Parathyroid adenoma (tissue), 2 donors: ENCODE measurements around the gene BRIX1.

Source experiments
- H2AFZ ChIP-seq: fragments of 300-600 bp; sonication (generic); one replicate; pipeline ENCODE4 v1.7.0; 2017; ENCODE audit warnings: antibody characterized with exemption, mild to moderate bottlenecking
- H3K27ac ChIP-seq: fragments of 300-600 bp; sonication (generic); one replicate; pipeline ENCODE4 v1.7.0; 2017
- H3K27me3 ChIP-seq: fragments of 300-600 bp; sonication (generic); one replicate; pipeline ENCODE4 v1.7.0; 2017; ENCODE audit warnings: low read length; ENCODE audit not compliant: control insufficient read depth, insufficient read depth
- H3K36me3 ChIP-seq: fragments of 300-600 bp; sonication (generic); one replicate; pipeline ENCODE4 v1.7.0; 2017; ENCODE audit warnings: low read length; ENCODE audit not compliant: control insufficient read depth, insufficient read depth
- H3K4me1 ChIP-seq: fragments of 300-600 bp; sonication (generic); one replicate; pipeline ENCODE4 v1.7.0; 2017; ENCODE audit warnings: control low read depth
- H3K4me2 ChIP-seq: fragments of 300-600 bp; sonication (generic); one replicate; pipeline ENCODE4 v1.7.0; 2017; ENCODE audit warnings: low read length
- H3K4me3 ChIP-seq: fragments of 300-600 bp; sonication (generic); one replicate; pipeline ENCODE4 v1.7.0; 2017; ENCODE audit warnings: low read depth, low read length
- H3K79me2 ChIP-seq: fragments of 300-600 bp; sonication (generic); one replicate; pipeline ENCODE4 v1.7.0; 2017; ENCODE audit warnings: control low read depth
- H3K9ac ChIP-seq: fragments of 300-600 bp; sonication (generic); one replicate; pipeline ENCODE4 v1.7.0; 2017; ENCODE audit warnings: mild to moderate bottlenecking
- H3K9me3 ChIP-seq: fragments of 300-600 bp; sonication (generic); one replicate; pipeline ENCODE4 v1.7.0; 2017; ENCODE audit warnings: low read length; ENCODE audit not compliant: control insufficient read depth
- TF ChIP-seq, protein P1 (sequence below): fragments of 300-600 bp; sonication (generic); IDR thresholded peaks from one replicate; pipeline ENCODE4 v1.7.0; 2017; ENCODE audit warnings: antibody characterized with exemption, mild to moderate bottlenecking
- donor health status: primary hyperparathyroidism.

The BRIX1 gene

DNA sequence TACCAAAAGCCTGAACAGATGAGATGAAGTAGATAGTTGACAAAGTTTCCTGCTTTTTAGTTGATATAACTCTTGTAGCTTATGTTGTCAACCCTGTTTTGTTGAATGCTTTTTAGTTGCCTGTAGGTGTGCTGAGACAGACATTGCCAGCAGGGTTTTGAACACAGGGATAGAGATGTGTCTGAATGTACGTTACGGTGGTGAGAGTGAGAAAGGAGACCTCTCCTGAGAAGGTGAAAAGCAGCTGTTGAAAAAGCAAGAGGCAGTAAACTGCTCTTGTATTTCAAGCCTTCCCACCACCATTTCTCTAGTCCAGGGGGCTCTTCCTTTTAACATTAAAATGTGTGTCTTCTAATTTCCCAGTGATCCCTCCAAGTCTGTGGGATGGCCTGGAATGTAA lies 28.5 kb downstream of the BRIX1 start:
- Histone ChIP-seq H3K4me2 (no peak overlapping the region), H3K9me3 (no peaks in the 10 kb centered on the region), H3K4me1 (no peaks in the 10 kb centered on the region), H3K27me3 (no peaks in the 10 kb centered on the region), H3K9ac (no peak overlapping the region), H3K4me3 (no peak overlapping the region), H3K79me2 (no peaks in the 10 kb centered on the region), H2AFZ (no peak overlapping the region), H3K27ac (no peak overlapping the region), H3K36me3 (no peaks in the 10 kb centered on the region)
- TF ChIP-seq, protein P1, sequence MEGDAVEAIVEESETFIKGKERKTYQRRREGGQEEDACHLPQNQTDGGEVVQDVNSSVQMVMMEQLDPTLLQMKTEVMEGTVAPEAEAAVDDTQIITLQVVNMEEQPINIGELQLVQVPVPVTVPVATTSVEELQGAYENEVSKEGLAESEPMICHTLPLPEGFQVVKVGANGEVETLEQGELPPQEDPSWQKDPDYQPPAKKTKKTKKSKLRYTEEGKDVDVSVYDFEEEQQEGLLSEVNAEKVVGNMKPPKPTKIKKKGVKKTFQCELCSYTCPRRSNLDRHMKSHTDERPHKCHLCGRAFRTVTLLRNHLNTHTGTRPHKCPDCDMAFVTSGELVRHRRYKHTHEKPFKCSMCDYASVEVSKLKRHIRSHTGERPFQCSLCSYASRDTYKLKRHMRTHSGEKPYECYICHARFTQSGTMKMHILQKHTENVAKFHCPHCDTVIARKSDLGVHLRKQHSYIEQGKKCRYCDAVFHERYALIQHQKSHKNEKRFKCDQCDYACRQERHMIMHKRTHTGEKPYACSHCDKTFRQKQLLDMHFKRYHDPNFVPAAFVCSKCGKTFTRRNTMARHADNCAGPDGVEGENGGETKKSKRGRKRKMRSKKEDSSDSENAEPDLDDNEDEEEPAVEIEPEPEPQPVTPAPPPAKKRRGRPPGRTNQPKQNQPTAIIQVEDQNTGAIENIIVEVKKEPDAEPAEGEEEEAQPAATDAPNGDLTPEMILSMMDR = no peak

DNA sequence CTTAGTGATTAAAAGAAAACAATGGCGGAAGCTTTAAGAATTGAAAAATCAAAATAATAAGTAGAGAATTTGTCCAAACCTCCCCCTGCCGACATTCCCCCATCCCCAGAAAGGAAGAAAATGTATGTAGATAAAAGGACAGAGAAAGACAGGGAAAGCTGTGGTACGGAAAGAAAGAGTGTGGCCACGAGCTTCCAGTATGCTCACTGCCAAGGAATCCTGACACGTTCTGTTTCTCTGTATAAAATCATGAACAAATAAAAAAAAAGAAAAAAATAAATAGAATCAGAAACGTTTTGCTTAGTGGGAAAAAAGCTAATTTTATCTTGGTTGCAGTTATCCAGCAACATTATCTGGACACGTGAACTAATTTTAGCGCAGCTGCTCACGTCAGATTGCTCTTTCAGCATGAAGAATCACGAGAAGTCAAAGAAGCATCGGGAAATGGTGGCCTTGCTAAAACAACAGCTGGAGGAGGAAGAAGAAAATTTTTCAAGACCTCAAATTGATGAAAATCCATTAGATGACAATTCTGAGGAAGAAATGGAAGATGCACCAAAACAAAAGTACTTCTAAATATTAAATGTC lies 29.0 kb downstream of the BRIX1 start:
- no peaks in the 10 kb centered on the region for H3K27me3 ChIP-seq
- no peak overlapping the region for H2AFZ ChIP-seq
- H3K9me3 ChIP-seq = no peaks in the 10 kb centered on the region
- no peak overlapping the region for H3K4me3 ChIP-seq
- no peak overlapping the region for H3K27ac ChIP-seq
- TF ChIP-seq, protein P1 = no peak
- H3K4me2 ChIP-seq = no peak overlapping the region
- H3K36me3 ChIP-seq = no peaks in the 10 kb centered on the region
- H3K9ac ChIP-seq = no peak overlapping the region
- no peaks in the 10 kb centered on the region for H3K4me1 ChIP-seq
- no peaks in the 10 kb centered on the region for H3K79me2 ChIP-seq

- no peaks in the 10 kb centered on the region for H3K79me2 ChIP-seq
- peaks cover 3% of the 10 kb centered on the region for H3K4me1 ChIP-seq
- H3K4me3 ChIP-seq = no peak overlapping the region
- TF ChIP-seq, protein P1 = no peak
- H3K36me3 ChIP-seq = no peaks in the 10 kb centered on the region
- no peaks in the 10 kb centered on the region for H3K27me3 ChIP-seq
- H3K9me3 ChIP-seq = no peaks in the 10 kb centered on the region
- no peak overlapping the region for H3K4me2 ChIP-seq
- H3K9ac ChIP-seq = no peak overlapping the region
- H2AFZ ChIP-seq = no peak overlapping the region
- no peak overlapping the region for H3K27ac ChIP-seq
Measured at GRCh38 chr5:34957321-34957720, 41.8 kb downstream of the BRIX1 start.

- H2AFZ ChIP-seq = no peak overlapping the region
- no peak overlapping the region for H3K9ac ChIP-seq
- no peaks in the 10 kb centered on the region for H3K36me3 ChIP-seq
- no peaks in the 10 kb centered on the region for H3K79me2 ChIP-seq
- TF ChIP-seq, protein P1 = peak; percentile 59
- H3K27me3 ChIP-seq = no peaks in the 10 kb centered on the region
- H3K27ac ChIP-seq = no peak overlapping the region
- H3K4me3 ChIP-seq = no peak overlapping the region
- H3K9me3 ChIP-seq = no peaks in the 10 kb centered on the region
- H3K4me1 ChIP-seq = peaks cover 3% of the 10 kb centered on the region
- H3K4me2 ChIP-seq = no peak overlapping the region
Measured at GRCh38 chr5:34957857-34958690, 42.6 kb downstream of the BRIX1 start.
